Measurements from ENCODE around the gene KNCN.

Gene KNCN

DNA sequence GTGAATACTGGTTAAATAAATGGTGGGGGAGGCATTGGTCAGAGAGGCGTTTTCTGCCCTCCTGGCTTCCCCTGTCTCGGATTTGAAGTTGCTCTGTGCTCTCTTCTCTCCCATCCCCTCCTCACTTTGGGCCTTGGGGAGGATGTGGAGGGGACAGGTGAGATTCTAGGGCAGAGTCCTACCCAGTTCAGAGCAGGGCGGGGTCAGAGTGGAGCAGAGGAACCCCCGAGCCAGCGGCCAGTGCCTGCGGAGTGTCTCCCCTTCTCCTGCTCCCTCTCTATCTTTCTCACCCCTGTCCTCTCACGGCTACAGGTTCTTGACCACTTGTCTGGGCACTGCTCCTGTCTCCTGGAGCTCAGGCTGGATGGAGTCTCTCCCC lies 8.1 kb downstream of the KNCN start:
- Histone ChIP-seq H3K18ac (ENCODE audit: low read length) (no peak overlapping the region), H3K79me2 (ENCODE audit: control insufficient read depth, insufficient read depth, low read length, poor library complexity) (no peaks in the 10 kb centered on the region), H3K9me3 (ENCODE audit: insufficient read depth, low read depth, low read length) (peaks cover 8% of the 10 kb centered on the region), H3K79me1 (ENCODE audit: low read length) (no peaks in the 10 kb centered on the region), H2AK5ac (ENCODE audit: low read length) (no peak overlapping the region), H4K12ac (ENCODE audit: low read depth, low read length) (no peak overlapping the region), H3K4ac (ENCODE audit: low read depth, low read length) (no peak overlapping the region), H3K27ac (ENCODE audit: low read depth, low read length) (no peak overlapping the region), H4K91ac (ENCODE audit: low read depth, low read length) (no peak overlapping the region), H3K4me3 (ENCODE audit: low read depth, low read length) (no peak overlapping the region), H3K4me1 (ENCODE audit: control insufficient read depth in 1 of 2, insufficient read depth in 2 of 2, low read length in 2 of 2) (no peaks in the 10 kb centered on the region), H3K27me3 (ENCODE audit: insufficient read depth, low read length) (peaks cover 43% of the 10 kb centered on the region), H2AFZ (ENCODE audit: insufficient read depth, low read length, poor library complexity) (no peak overlapping the region), H3K4me2 (ENCODE audit: low read length) (no peak overlapping the region), H3K23ac (ENCODE audit: low read length) (no peak overlapping the region), H3K9ac (ENCODE audit: low read length) (no peak overlapping the region), H4K8ac (ENCODE audit: low read depth, low read length) (no peak overlapping the region), H2BK12ac (ENCODE audit: low read length) (no peak overlapping the region), H3K14ac (ENCODE audit: low read length) (no peak overlapping the region), H3K36me3 (ENCODE audit: control insufficient read depth in 1 of 2, insufficient read depth in 2 of 2, low read length in 2 of 2) (no peaks in the 10 kb centered on the region), H2BK5ac (ENCODE audit: low read depth, low read length, poor library complexity) (no peak overlapping the region), H2BK120ac (ENCODE audit: insufficient read depth, low read length, poor library complexity) (no peak overlapping the region)
- DNase-seq = no peak
- WGBS (ENCODE audit: extremely low coverage, insufficient coverage, insufficient read length) = no CpG with 5 or more reads among the region's 7 CpGs

DNA sequence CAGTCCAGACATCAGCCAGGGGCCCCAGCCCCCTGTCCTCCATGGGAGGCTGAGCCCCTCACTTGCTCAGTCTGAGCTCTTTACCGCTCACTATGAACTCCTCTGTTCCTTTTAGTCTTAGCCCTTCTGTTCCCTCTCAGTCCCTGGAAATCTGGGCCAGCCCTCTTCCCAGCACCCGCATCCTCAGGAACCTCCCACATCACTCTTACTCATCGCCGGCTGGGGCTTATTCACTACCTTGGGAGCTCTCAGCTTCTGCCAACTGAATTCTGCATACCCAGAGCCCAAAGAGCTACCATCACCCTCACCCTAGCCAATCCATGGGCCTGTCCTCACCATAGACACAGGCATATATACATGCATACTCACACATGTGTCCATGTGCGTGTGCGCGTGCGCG lies 11.5 kb downstream of the KNCN start:
- Histone ChIP-seq H3K23ac (ENCODE audit: low read length) (no peak overlapping the region), H2BK120ac (ENCODE audit: insufficient read depth, low read length, poor library complexity) (no peak overlapping the region), H3K18ac (ENCODE audit: low read length) (no peak overlapping the region), H3K27me3 (ENCODE audit: insufficient read depth, low read length) (peaks cover 29% of the 10 kb centered on the region), H2AFZ (ENCODE audit: insufficient read depth, low read length, poor library complexity) (no peak overlapping the region), H3K36me3 (ENCODE audit: control insufficient read depth in 1 of 2, insufficient read depth in 2 of 2, low read length in 2 of 2) (no peaks in the 10 kb centered on the region), H4K91ac (ENCODE audit: low read depth, low read length) (no peak overlapping the region), H2AK5ac (ENCODE audit: low read length) (no peak overlapping the region), H3K4me1 (ENCODE audit: control insufficient read depth in 1 of 2, insufficient read depth in 2 of 2, low read length in 2 of 2) (no peaks in the 10 kb centered on the region), H4K8ac (ENCODE audit: low read depth, low read length) (no peak overlapping the region), H2BK12ac (ENCODE audit: low read length) (no peak overlapping the region), H3K9ac (ENCODE audit: low read length) (no peak overlapping the region), H3K14ac (ENCODE audit: low read length) (no peak overlapping the region), H3K79me1 (ENCODE audit: low read length) (no peaks in the 10 kb centered on the region), H3K9me3 (ENCODE audit: insufficient read depth, low read depth, low read length) (peaks cover 6% of the 10 kb centered on the region), H3K4me2 (ENCODE audit: low read length) (no peak overlapping the region), H3K4ac (ENCODE audit: low read depth, low read length) (no peak overlapping the region), H3K4me3 (ENCODE audit: low read depth, low read length) (no peak overlapping the region), H3K27ac (ENCODE audit: low read depth, low read length) (no peak overlapping the region), H2BK5ac (ENCODE audit: low read depth, low read length, poor library complexity) (no peak overlapping the region), H4K12ac (ENCODE audit: low read depth, low read length) (no peak overlapping the region), H3K79me2 (ENCODE audit: control insufficient read depth, insufficient read depth, low read length, poor library complexity) (no peaks in the 10 kb centered on the region)
- peak; percentile 56 to 70 for DNase-seq
- whole genome bisulfite sequencing (ENCODE audit: extremely low coverage, insufficient coverage, insufficient read length) = no CpG with 5 or more reads among the region's 9 CpGs

DNA sequence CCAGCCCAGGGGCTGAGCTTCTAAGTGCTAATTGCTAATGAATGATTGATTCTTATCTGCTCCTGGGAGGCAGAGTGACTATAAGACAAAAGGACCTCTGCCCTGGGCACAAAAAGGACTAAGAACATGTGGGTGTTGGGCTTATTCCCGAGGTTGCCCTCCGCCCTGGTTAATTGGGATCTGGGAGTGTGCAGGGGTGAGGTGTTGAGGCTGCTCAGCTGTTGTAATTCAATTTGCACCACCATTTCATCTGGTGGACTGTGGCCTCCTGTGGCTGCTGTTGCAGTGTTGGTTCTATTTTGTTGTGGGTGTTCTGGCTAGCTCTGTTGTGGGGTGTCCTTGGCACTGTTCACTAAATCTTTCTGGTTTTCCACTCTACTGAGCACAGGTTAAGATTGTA lies 13.3 kb downstream of the KNCN start:
- Histone ChIP-seq H4K12ac (ENCODE audit: low read depth, low read length) (no peak overlapping the region), H3K4me3 (ENCODE audit: low read depth, low read length) (no peak overlapping the region), H3K4ac (ENCODE audit: low read depth, low read length) (no peak overlapping the region), H3K79me1 (ENCODE audit: low read length) (no peaks in the 10 kb centered on the region), H3K9me3 (ENCODE audit: insufficient read depth, low read depth, low read length) (peaks cover 3% of the 10 kb centered on the region), H3K27me3 (ENCODE audit: insufficient read depth, low read length) (peaks cover 22% of the 10 kb centered on the region), H3K23ac (ENCODE audit: low read length) (no peak overlapping the region), H3K14ac (ENCODE audit: low read length) (no peak overlapping the region), H3K36me3 (ENCODE audit: control insufficient read depth in 1 of 2, insufficient read depth in 2 of 2, low read length in 2 of 2) (no peaks in the 10 kb centered on the region), H3K18ac (ENCODE audit: low read length) (no peak overlapping the region), H2AK5ac (ENCODE audit: low read length) (no peak overlapping the region), H2BK12ac (ENCODE audit: low read length) (no peak overlapping the region), H2BK5ac (ENCODE audit: low read depth, low read length, poor library complexity) (no peak overlapping the region), H4K91ac (ENCODE audit: low read depth, low read length) (no peak overlapping the region), H3K4me1 (ENCODE audit: control insufficient read depth in 1 of 2, insufficient read depth in 2 of 2, low read length in 2 of 2) (peaks cover 0 to under 1% of the 10 kb centered on the region in 2 experiments), H2BK120ac (ENCODE audit: insufficient read depth, low read length, poor library complexity) (no peak overlapping the region), H3K27ac (ENCODE audit: low read depth, low read length) (no peak overlapping the region), H2AFZ (ENCODE audit: insufficient read depth, low read length, poor library complexity) (no peak overlapping the region), H3K9ac (ENCODE audit: low read length) (no peak overlapping the region), H3K79me2 (ENCODE audit: control insufficient read depth, insufficient read depth, low read length, poor library complexity) (no peaks in the 10 kb centered on the region), H3K4me2 (ENCODE audit: low read length) (no peak overlapping the region), H4K8ac (ENCODE audit: low read depth, low read length) (no peak overlapping the region)
- DNase-seq = no peak
- no CpG with 5 or more reads among the region's 2 CpGs for WGBS (ENCODE audit: extremely low coverage, insufficient coverage, insufficient read length)

DNA sequence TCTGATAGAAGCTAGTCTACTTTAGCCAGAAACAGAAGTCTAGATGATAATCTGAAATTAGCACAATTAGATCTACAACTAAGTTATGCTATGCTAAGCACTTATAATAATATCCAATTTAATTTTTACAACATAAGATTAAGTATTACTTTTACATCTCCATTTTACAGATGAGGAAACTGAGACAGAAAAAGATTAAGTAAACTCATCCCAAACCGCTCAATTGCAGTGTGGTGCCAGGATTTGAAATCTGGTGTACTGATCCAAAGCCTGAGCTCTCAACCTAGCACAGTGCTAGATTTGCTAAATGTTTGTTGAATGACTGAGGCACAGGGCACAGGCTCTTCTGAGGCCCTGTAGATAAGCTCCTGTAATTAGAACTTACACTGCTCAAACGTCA lies 13.8 kb downstream of the KNCN start:
- no peak overlapping the region for H3K23ac ChIP-seq (ENCODE audit: low read length)
- H3K4me2 ChIP-seq (ENCODE audit: low read length) = no peak overlapping the region
- H3K9me3 ChIP-seq (ENCODE audit: insufficient read depth, low read depth, low read length) = peaks cover 2% of the 10 kb centered on the region
- H3K4me1 ChIP-seq (ENCODE audit: control insufficient read depth in 1 of 2, insufficient read depth in 2 of 2, low read length in 2 of 2) = peaks cover 0 to 3% of the 10 kb centered on the region in 2 experiments
- no peak overlapping the region for H3K18ac ChIP-seq (ENCODE audit: low read length)
- no peak overlapping the region for H4K91ac ChIP-seq (ENCODE audit: low read depth, low read length)
- H4K12ac ChIP-seq (ENCODE audit: low read depth, low read length) = no peak overlapping the region
- H2BK12ac ChIP-seq (ENCODE audit: low read length) = no peak overlapping the region
- no peak overlapping the region for H2AK5ac ChIP-seq (ENCODE audit: low read length)
- no CpG with 5 or more reads among the region's 2 CpGs for WGBS (ENCODE audit: extremely low coverage, insufficient coverage, insufficient read length)
- no peaks in the 10 kb centered on the region for H3K79me1 ChIP-seq (ENCODE audit: low read length)
- no peak overlapping the region for H4K8ac ChIP-seq (ENCODE audit: low read depth, low read length)
- no peak overlapping the region for H3K9ac ChIP-seq (ENCODE audit: low read length)
- no peak overlapping the region for H2AFZ ChIP-seq (ENCODE audit: insufficient read depth, low read length, poor library complexity)
- no peaks in the 10 kb centered on the region for H3K36me3 ChIP-seq (ENCODE audit: control insufficient read depth in 1 of 2, insufficient read depth in 2 of 2, low read length in 2 of 2)
- peaks cover 20% of the 10 kb centered on the region for H3K27me3 ChIP-seq (ENCODE audit: insufficient read depth, low read length)
- no peak overlapping the region for H3K4ac ChIP-seq (ENCODE audit: low read depth, low read length)
- H3K4me3 ChIP-seq (ENCODE audit: low read depth, low read length) = no peak overlapping the region
- H3K27ac ChIP-seq (ENCODE audit: low read depth, low read length) = no peak overlapping the region
- H3K14ac ChIP-seq (ENCODE audit: low read length) = no peak overlapping the region
- no peaks in the 10 kb centered on the region for H3K79me2 ChIP-seq (ENCODE audit: control insufficient read depth, insufficient read depth, low read length, poor library complexity)
- no peak for DNase-seq
- no peak overlapping the region for H2BK5ac ChIP-seq (ENCODE audit: low read depth, low read length, poor library complexity)
- H2BK120ac ChIP-seq (ENCODE audit: insufficient read depth, low read length, poor library complexity) = no peak overlapping the region
